ENCODE measurements around the gene GALE. TPM values are rescaled to one million over a fixed set of nuclear protein-coding genes. Genes with fewer than 3 reads are reported as not detected.

The GALE gene
- total and polyA plus RNA-seq, 4 experiments from 2014 or later: 11.2 to 15.9 (median 12.9) TPM

GRCh38 chr1:23776217-23776616, 24.3 kb downstream of the GALE start:
- H3K36me3 Mint-ChIP-seq: peaks cover 5 to 23% of the 10 kb centered on the region in 2 donors
- POLR2A ChIA-PET (ENCODE audit: partially characterized antibody): interaction anchor here (0.6 to 8.6 kb wide), 3 partner anchors 15 to 177 kb away, joined by 6 to 70 read pairs (median 64); partner anchors contain the start of genes GALE and LYPLA2
- intact Hi-C loops (cut with micrococcal nuclease): loop anchor here (5.0 kb wide), 1 partner anchor 34 kb away; the partner anchor contains the start of gene ELOA
- H3K36me3 ChIP-seq (ENCODE audit: insufficient read depth, low read length): no peaks in the 10 kb centered on the region
- H3K27ac Mint-ChIP-seq: peak overlapping the region in 2 of 7 donors; percentile 31 to 89
- no peak for DNase-seq
- CTCF ChIA-PET (ENCODE audit: partially characterized antibody): interaction anchor here (0.9 to 1.7 kb wide), 5 partner anchors 10 to 34 kb away, joined by 3 to 4 read pairs (median 4); partner anchors contain the start of gene LYPLA2
- H3K27me3 Mint-ChIP-seq: no peaks in the 10 kb centered on the region
- no peaks in the 10 kb centered on the region for H3K9me3 ChIP-seq (ENCODE audit: control insufficient read depth in 1 of 2, low read length in 2 of 2)
- no peak overlapping the region for H3K4me3 ChIP-seq (ENCODE audit: low read length in 2 of 2)
- H3K27me3 ChIP-seq (ENCODE audit: insufficient read depth, low read length): no peaks in the 10 kb centered on the region
- peak overlapping the region in 2 of 8 donors; percentile 30 to 35 for H3K4me3 Mint-ChIP-seq
- no peak overlapping the region for H3K27ac ChIP-seq (ENCODE audit: low read depth, low read length)
- H3K4me1 Mint-ChIP-seq: peaks cover 18 to 37% (median 24%) of the 10 kb centered on the region in 4 donors
- peaks cover 29% of the 10 kb centered on the region for H3K4me1 ChIP-seq (ENCODE audit: insufficient read depth, low read length)
- no peaks in the 10 kb centered on the region for H3K9me3 Mint-ChIP-seq

- POLR2A ChIA-PET (ENCODE audit: partially characterized antibody): interaction anchor here (1.5 to 8.6 kb wide), 3 partner anchors 17 to 83 kb away, joined by 3 to 70 read pairs (median 3); partner anchors contain the start of genes GALE, LYPLA2 and RPL11
- DNase-seq: no peak
- Mint-ChIP-seq H3K4me3 (no peak overlapping the region), H3K4me1 (peaks cover 8 to 26% (median 14%) of the 10 kb centered on the region in 4 donors), H3K27me3 (no peaks in the 10 kb centered on the region), H3K36me3 (peaks cover 0 to 12% of the 10 kb centered on the region in 2 donors), H3K9me3 (no peaks in the 10 kb centered on the region), H3K27ac (peak overlapping the region in 4 of 7 donors; percentile 12 to 57 (median 32))
- no peaks in the 10 kb centered on the region for H3K9me3 ChIP-seq (ENCODE audit: control insufficient read depth in 1 of 2, low read length in 2 of 2)
- H3K36me3 ChIP-seq (ENCODE audit: insufficient read depth, low read length): no peaks in the 10 kb centered on the region
- CTCF ChIA-PET (ENCODE audit: partially characterized antibody): interaction anchor here (0.6 to 1.5 kb wide), 6 partner anchors 12 to 142 kb away, joined by 3 to 4 read pairs (median 4); partner anchors contain the start of gene LYPLA2
- peaks cover 19% of the 10 kb centered on the region for H3K4me1 ChIP-seq (ENCODE audit: insufficient read depth, low read length)
- intact Hi-C loops (cut with micrococcal nuclease): no loop called here
- H3K27me3 ChIP-seq (ENCODE audit: insufficient read depth, low read length): no peaks in the 10 kb centered on the region
- no peak overlapping the region for H3K27ac ChIP-seq (ENCODE audit: low read depth, low read length)
- no peak overlapping the region for H3K4me3 ChIP-seq (ENCODE audit: low read length in 2 of 2)
Measured at GRCh38 chr1:23774174-23774880, 26.2 kb downstream of the GALE start.

- H3K4me3 ChIP-seq (ENCODE audit: low read length in 2 of 2): no peak overlapping the region
- H3K4me3 Mint-ChIP-seq: peak overlapping the region in 1 of 8 donors; percentile 67
- H3K27ac ChIP-seq (ENCODE audit: low read depth, low read length): no peak overlapping the region
- H3K36me3 ChIP-seq (ENCODE audit: insufficient read depth, low read length): no peaks in the 10 kb centered on the region
- H3K27me3 Mint-ChIP-seq: no peaks in the 10 kb centered on the region
- ChIA-PET POLR2A (ENCODE audit: partially characterized antibody) (no interaction called here), CTCF (ENCODE audit: partially characterized antibody) (no interaction called here)
- H3K9me3 Mint-ChIP-seq: no peaks in the 10 kb centered on the region
- H3K9me3 ChIP-seq (ENCODE audit: control insufficient read depth in 1 of 2, low read length in 2 of 2): no peaks in the 10 kb centered on the region
- H3K4me1 Mint-ChIP-seq: peaks cover 5 to 14% (median 7%) of the 10 kb centered on the region in 4 donors
- peaks cover 0 to 7% of the 10 kb centered on the region in 2 donors for H3K36me3 Mint-ChIP-seq
- H3K27ac Mint-ChIP-seq: no peak overlapping the region
- H3K4me1 ChIP-seq (ENCODE audit: insufficient read depth, low read length): peaks cover 11% of the 10 kb centered on the region
- H3K27me3 ChIP-seq (ENCODE audit: insufficient read depth, low read length): no peaks in the 10 kb centered on the region
- intact Hi-C loops (cut with micrococcal nuclease): loop anchor here (1.0 kb wide), 2 partner anchors 95 to 143 kb away; partner anchors contain the start of gene FUCA1
- no peak for DNase-seq
Measured at GRCh38 chr1:23772854-23773242, 27.7 kb downstream of the GALE start.

- peak overlapping the region in 1 of 7 donors; percentile 31 for H3K27ac Mint-ChIP-seq
- H3K27me3 ChIP-seq (ENCODE audit: insufficient read depth, low read length): no peaks in the 10 kb centered on the region
- H3K4me3 ChIP-seq (ENCODE audit: low read length in 2 of 2): no peak overlapping the region
- no peaks in the 10 kb centered on the region for H3K9me3 Mint-ChIP-seq
- H3K27ac ChIP-seq (ENCODE audit: low read depth, low read length): no peak overlapping the region
- no peaks in the 10 kb centered on the region for H3K27me3 Mint-ChIP-seq
- peaks cover 6% of the 10 kb centered on the region for H3K4me1 ChIP-seq (ENCODE audit: insufficient read depth, low read length)
- DNase-seq: peak; percentile 72 to 85 (median 77)
- ChIA-PET CTCF (ENCODE audit: partially characterized antibody) (interaction anchor here (0.6 to 2.6 kb wide), 36 partner anchors 10 to 340 kb away, joined by 3 to 31 read pairs (median 4); partner anchors contain the start of genes ELOA, FUCA1, LYPLA2 and MYOM3), POLR2A (ENCODE audit: partially characterized antibody) (interaction anchor here (0.6 to 1.3 kb wide), 7 partner anchors 8 to 144 kb away, joined by 3 to 5 read pairs (median 3); partner anchors contain the start of genes CNR2, GALE and LYPLA2)
- no peaks in the 10 kb centered on the region for H3K36me3 ChIP-seq (ENCODE audit: insufficient read depth, low read length)
- H3K4me3 Mint-ChIP-seq: peak overlapping the region in 3 of 8 donors; percentile 24 to 60 (median 55)
- intact Hi-C loops (cut with micrococcal nuclease): loop anchor here (1.0 kb wide), 2 partner anchors 96 to 144 kb away; partner anchors contain the start of gene FUCA1
- peaks cover 0 to 6% of the 10 kb centered on the region in 2 donors for H3K36me3 Mint-ChIP-seq
- H3K9me3 ChIP-seq (ENCODE audit: control insufficient read depth in 1 of 2, low read length in 2 of 2): no peaks in the 10 kb centered on the region
- peaks cover 3 to 10% (median 5%) of the 10 kb centered on the region in 4 donors for H3K4me1 Mint-ChIP-seq
Measured at GRCh38 chr1:23772049-23772853, 28.3 kb downstream of the GALE start.

GRCh38 chr1:23768733-23769132, 31.8 kb downstream of the GALE start:
- ChIA-PET POLR2A (ENCODE audit: partially characterized antibody) (no interaction called here), CTCF (ENCODE audit: partially characterized antibody) (interaction anchor here (0.5 kb wide), 1 partner anchor 123 kb away, joined by 4 read pairs; no protein-coding TSS in a partner anchor)
- no peak overlapping the region for H3K4me3 ChIP-seq (ENCODE audit: low read length in 2 of 2)
- H3K9me3 ChIP-seq (ENCODE audit: control insufficient read depth in 1 of 2, low read length in 2 of 2): no peaks in the 10 kb centered on the region
- H3K36me3 ChIP-seq (ENCODE audit: insufficient read depth, low read length): peaks cover 5% of the 10 kb centered on the region
- H3K4me1 Mint-ChIP-seq: peaks cover 3 to 9% (median 4%) of the 10 kb centered on the region in 4 donors
- no peak overlapping the region for H3K27ac ChIP-seq (ENCODE audit: low read depth, low read length)
- no peaks in the 10 kb centered on the region for H3K27me3 ChIP-seq (ENCODE audit: insufficient read depth, low read length)
- H3K27ac Mint-ChIP-seq: no peak overlapping the region
- H3K4me1 ChIP-seq (ENCODE audit: insufficient read depth, low read length): peaks cover 3% of the 10 kb centered on the region
- H3K9me3 Mint-ChIP-seq: no peaks in the 10 kb centered on the region
- no peaks in the 10 kb centered on the region for H3K27me3 Mint-ChIP-seq
- DNase-seq: no peak
- H3K36me3 Mint-ChIP-seq: peaks cover 0 to 11% of the 10 kb centered on the region in 2 donors
- no peak overlapping the region for H3K4me3 Mint-ChIP-seq
- intact Hi-C loops (cut with micrococcal nuclease): no loop called here

GRCh38 chr1:23763041-23763577, 37.4 kb downstream of the GALE start:
- H3K36me3 ChIP-seq (ENCODE audit: insufficient read depth, low read length): peaks cover 35% of the 10 kb centered on the region
- H3K27ac Mint-ChIP-seq: no peak overlapping the region

More at GRCh38 chr1:23763041-23763577, 37.4 kb downstream of the GALE start:
- ChIA-PET CTCF (ENCODE audit: partially characterized antibody) (interaction anchor here (1.5 kb wide), 1 partner anchor 8 kb away, joined by 7 read pairs; no protein-coding TSS in a partner anchor), POLR2A (ENCODE audit: partially characterized antibody) (interaction anchor here (0.6 to 0.9 kb wide), 2 partner anchors 14 to 72 kb away, joined by 4 to 5 read pairs; partner anchors contain the start of gene RPL11)
- intact Hi-C loops (cut with micrococcal nuclease): no loop called here
- Histone ChIP-seq H3K4me3 (ENCODE audit: low read length in 2 of 2) (no peak overlapping the region), H3K27me3 (ENCODE audit: insufficient read depth, low read length) (no peaks in the 10 kb centered on the region), H3K27ac (ENCODE audit: low read depth, low read length) (no peak overlapping the region), H3K9me3 (ENCODE audit: control insufficient read depth in 1 of 2, low read length in 2 of 2) (no peaks in the 10 kb centered on the region), H3K4me1 (ENCODE audit: insufficient read depth, low read length) (no peaks in the 10 kb centered on the region)
- no peak overlapping the region for H3K4me3 Mint-ChIP-seq
- no peaks in the 10 kb centered on the region for H3K4me1 Mint-ChIP-seq
- DNase-seq: no peak
- H3K36me3 Mint-ChIP-seq: peaks cover 24 to 56% of the 10 kb centered on the region in 2 donors
- no peaks in the 10 kb centered on the region for H3K27me3 Mint-ChIP-seq
- no peaks in the 10 kb centered on the region for H3K9me3 Mint-ChIP-seq
